Right lobe of liver (tissue), 6 donors: ENCODE measurements around the gene MAP2. TPM values are rescaled to one million over a fixed set of nuclear protein-coding genes. Genes with fewer than 3 reads are reported as not detected.

Experiments used
- ATAC-seq, 4 donors: fragments of 200-7000 bp; cut with Tn5 transposase; one replicate each; pipeline ENCODE4 v1.9.1; 2020; ENCODE audit warnings: mild to moderate bottlenecking in 4 of 4, moderate library complexity in 4 of 4
- DNase-seq, 3 donors: peaks; one replicate each; pipeline ENCODE4 v3.0.0-alpha.2; 2020
- H3K27ac ChIP-seq, 3 donors: fragments of 200-600 bp; one replicate each; pipeline ENCODE4 v1.8.0; 2022
- H3K27me3 ChIP-seq, 2 donors: fragments of 200-600 bp; one replicate each; pipeline ENCODE4 v1.8.0; 2022
- H3K36me3 ChIP-seq, 4 donors: fragments of 200-600 bp; sonication (generic) in 1 of 4; one replicate each; pipeline versions ENCODE4 v1.5.1 to v1.8.0; 2017 to 2022; ENCODE audit warnings: control low read depth in 1 of 4
- H3K4me1 ChIP-seq, 4 donors: fragments of 200-600 bp; sonication (generic) in 1 of 4; one replicate each; pipeline versions ENCODE4 v1.5.1 to v1.8.0; 2017 to 2022; ENCODE audit warnings: control low read depth in 1 of 4
- H3K4me3 ChIP-seq, 3 donors: fragments of 200-600 bp; one replicate each; pipeline ENCODE4 v1.8.0; 2022
- H3K9me3 ChIP-seq, 4 donors: fragments of 200-600 bp; sonication (generic) in 1 of 4; one replicate each; pipeline versions ENCODE4 v1.5.1 to v1.8.0; 2017 to 2022; ENCODE audit warnings: control low read depth in 1 of 4
- CTCF ChIP-seq, 4 donors: fragments of 200-600 bp in 3 of 4; fragments of 450-650 bp in 1 of 4; IDR thresholded peaks; one replicate each; pipeline versions ENCODE4 v1.5.1 to v1.8.0; 2016 to 2022; ENCODE audit warnings: antibody characterized with exemption in 4 of 4, mild to moderate bottlenecking in 2 of 4
- POLR2A ChIP-seq: fragments of 450-650 bp; IDR thresholded peaks from one replicate; pipeline ENCODE4 v1.6.1; 2017; ENCODE audit warnings: antibody characterized with exemption, mild to moderate bottlenecking
- WGBS: methylation state at CpG from one replicate; pipeline ENCODE4 v1.1.6; 2018; ENCODE audit warnings: low coverage, low lambda C conversion rate; ENCODE audit not compliant: insufficient coverage; ENCODE audit errors: missing lambda C conversion rate; 5-methylcytosine and 5-hydroxymethylcytosine counted together
- intact Hi-C, 2 donors: fragments of 100-400 bp; cut with DNase I; formaldehyde crosslinking; loops; one replicate each; pipeline versions ENCODE4 v1.11.2 to v1.14.1; 2022
- total RNA-seq, 6 experiments: library from RNA; depleted of rRNA in 2 of 6; stranded (reverse); fragments of >200 nt in 2 of 6; fragmentation: NEBNext Ultra II Directional in 3 of 6; extraction: Animal tissue kit (Norgen Biotek cat#: 25700) in 3 of 6; gene quantifications; one replicate each; pipeline versions ENCODE4 v1.1.0 to v1.2.4, GENCODE V29; 2016 to 2023
- donor health status: DM: no; HTN: yes; CAD: no.
- donor health status: DM: no; HTN: no; CAD: no.
- donor health status: DM: no; HTN: no; CAD: no.
- donor health status: DM: no; HTN: yes; CAD: no.
- donor health status: DM: no; HTN: yes; CAD: no.

Gene MAP2
- total RNA-seq, 6 experiments from 2014 or later = 2.0 to 11.4 (median 3.6) TPM

GRCh38 chr2:209687323-209687969, 263.6 kb downstream of the MAP2 start:
- ATAC-seq (no peak), DNase-seq (no peak)
- Histone ChIP-seq H3K36me3 (no peaks in the 10 kb centered on the region), H3K27ac (no peak overlapping the region), H3K27me3 (no peaks in the 10 kb centered on the region), H3K4me1 (no peaks in the 10 kb centered on the region), H3K4me3 (no peak overlapping the region), H3K9me3 (no peaks in the 10 kb centered on the region)
- 71% methylated on average over 7 of the region's 9 CpGs for WGBS
- intact Hi-C loops = no loop called here
- TF ChIP-seq CTCF (IDR thresholded peaks at IDR 0.05) (no peak), POLR2A (no peak)

- intact Hi-C loops = no loop called here
- H3K36me3 ChIP-seq = no peaks in the 10 kb centered on the region
- TF ChIP-seq CTCF (IDR thresholded peaks at IDR 0.05) (no peak), POLR2A (no peak)
- H3K4me1 ChIP-seq = no peaks in the 10 kb centered on the region
- WGBS = 70% methylated on average over 2 of the region's 2 CpGs
- H3K27me3 ChIP-seq = no peaks in the 10 kb centered on the region
- ATAC-seq (no peak), DNase-seq (no peak)
- no peak overlapping the region for H3K4me3 ChIP-seq
- no peak overlapping the region for H3K27ac ChIP-seq
- no peaks in the 10 kb centered on the region for H3K9me3 ChIP-seq
These were observed 264.5 kb downstream of the MAP2 start for GRCh38 chr2:209688385-209688784.

- Histone ChIP-seq H3K4me1 (no peaks in the 10 kb centered on the region), H3K27ac (no peak overlapping the region), H3K36me3 (no peaks in the 10 kb centered on the region), H3K9me3 (no peaks in the 10 kb centered on the region), H3K4me3 (no peak overlapping the region), H3K27me3 (no peaks in the 10 kb centered on the region)
- intact Hi-C loops = no loop called here
- DNase-seq (no peak), ATAC-seq (no peak)
- no peak for TF ChIP-seq POLR2A
- 65% methylated on average over 10 of the region's 10 CpGs for WGBS
These were observed 266.3 kb downstream of the MAP2 start for GRCh38 chr2:209690029-209690754.

GRCh38 chr2:209694748-209695147, 270.9 kb downstream of the MAP2 start:
- H3K36me3 ChIP-seq = no peaks in the 10 kb centered on the region
- TF ChIP-seq POLR2A (no peak), CTCF (IDR thresholded peaks at IDR 0.05) (no peak)
- WGBS = 74% methylated on average over 8 of the region's 8 CpGs
- H3K4me3 ChIP-seq = no peak overlapping the region
- no peak for ATAC-seq
- H3K9me3 ChIP-seq = no peaks in the 10 kb centered on the region
- H3K4me1 ChIP-seq = no peaks in the 10 kb centered on the region
- no peaks in the 10 kb centered on the region for H3K27me3 ChIP-seq
- no peak overlapping the region for H3K27ac ChIP-seq
- intact Hi-C loops = no loop called here
- DNase-seq = no peak
